Stimulated activated effector memory CD8-positive, alpha-beta T cell treated with anti-CD3 and anti-CD28 coated beads, Interleukin-12 subunit alpha, Interleukin-12 subunit beta, amount 100 ng/mL, for 72 hours (primary cell): Measurements from ENCODE around the gene PROM1.

ENCODE experiments used
- ATAC-seq: fragments of 150-1000 bp; cut with Tn5 transposase; 2 replicates; pipeline ENCODE4 v1.10.0; 2021
- DNase-seq, 2 donors: peaks; one replicate each; pipeline ENCODE4 v3.0.0; 2021 to 2022; ENCODE audit warnings: low spot score in 2 of 2
- H3K27ac Mint-ChIP-seq: one replicate; pipeline ENCODE4 v1.8.0; 2022; ENCODE audit warnings: mild to moderate bottlenecking, mixed read lengths
- H3K36me3 Mint-ChIP-seq: one replicate; pipeline ENCODE4 v1.8.0; 2022; ENCODE audit warnings: mild to moderate bottlenecking, mixed read lengths
- H3K4me1 Mint-ChIP-seq: one replicate; pipeline ENCODE4 v1.8.0; 2022; ENCODE audit warnings: mixed read lengths
- H3K4me3 Mint-ChIP-seq: one replicate; pipeline ENCODE4 v1.8.0; 2022; ENCODE audit warnings: mild to moderate bottlenecking, mixed read lengths
- H3K9me3 Mint-ChIP-seq: one replicate; pipeline ENCODE4 v1.8.0; 2022; ENCODE audit warnings: mixed read lengths

PROM1 gene

GRCh38 chr4:15918484-15919129 is 165.2 kb downstream of the PROM1 start:
- Mint-ChIP-seq H3K4me3 (no peak overlapping the region), H3K36me3 (no peaks in the 10 kb centered on the region), H3K27ac (no peak overlapping the region), H3K4me1 (peaks cover 8% of the 10 kb centered on the region), H3K9me3 (no peaks in the 10 kb centered on the region)
- ATAC-seq = no peak
- DNase-seq = no peak
